PC-9 (cell line): Measurements from ENCODE around the gene LDHD.

Source experiments
- EZH2 ChIP-seq: fragments of 200-600 bp; sonication (generic); IDR thresholded peaks from 2 replicates; pipeline ENCODE4 v1.8.0; 2017; ENCODE audit warnings: antibody characterized with exemption, low read depth
- TF ChIP-seq, protein P1 (sequence below): fragments of 200-600 bp; sonication (generic); conservative IDR thresholded peaks from 2 replicates; pipeline ENCODE4 v1.6.1; 2017; ENCODE audit warnings: mixed run types, antibody characterized with exemption, mild to moderate bottlenecking, moderate library complexity

DNA sequence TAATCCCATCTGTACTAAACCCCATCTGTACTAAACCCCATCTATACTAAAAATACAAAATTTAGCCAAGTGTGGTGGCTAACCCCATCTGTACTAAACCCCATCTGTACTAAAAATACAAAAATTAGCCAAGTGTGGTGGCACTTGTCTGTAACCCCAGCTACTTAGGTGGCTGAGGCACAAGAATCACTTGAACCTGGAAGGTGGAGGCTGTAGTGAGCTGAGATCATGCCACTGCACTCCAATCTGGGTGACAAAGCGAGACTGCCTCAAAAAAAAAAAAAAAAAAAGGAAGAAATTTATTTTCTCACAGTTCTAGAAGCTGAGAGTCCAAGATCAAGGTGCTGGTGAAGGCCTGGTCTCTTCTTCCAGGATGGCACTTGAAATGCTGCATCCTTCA is 43.8 kb upstream of the LDHD start:
- TF ChIP-seq EZH2: no peak
- TF ChIP-seq, protein P1, sequence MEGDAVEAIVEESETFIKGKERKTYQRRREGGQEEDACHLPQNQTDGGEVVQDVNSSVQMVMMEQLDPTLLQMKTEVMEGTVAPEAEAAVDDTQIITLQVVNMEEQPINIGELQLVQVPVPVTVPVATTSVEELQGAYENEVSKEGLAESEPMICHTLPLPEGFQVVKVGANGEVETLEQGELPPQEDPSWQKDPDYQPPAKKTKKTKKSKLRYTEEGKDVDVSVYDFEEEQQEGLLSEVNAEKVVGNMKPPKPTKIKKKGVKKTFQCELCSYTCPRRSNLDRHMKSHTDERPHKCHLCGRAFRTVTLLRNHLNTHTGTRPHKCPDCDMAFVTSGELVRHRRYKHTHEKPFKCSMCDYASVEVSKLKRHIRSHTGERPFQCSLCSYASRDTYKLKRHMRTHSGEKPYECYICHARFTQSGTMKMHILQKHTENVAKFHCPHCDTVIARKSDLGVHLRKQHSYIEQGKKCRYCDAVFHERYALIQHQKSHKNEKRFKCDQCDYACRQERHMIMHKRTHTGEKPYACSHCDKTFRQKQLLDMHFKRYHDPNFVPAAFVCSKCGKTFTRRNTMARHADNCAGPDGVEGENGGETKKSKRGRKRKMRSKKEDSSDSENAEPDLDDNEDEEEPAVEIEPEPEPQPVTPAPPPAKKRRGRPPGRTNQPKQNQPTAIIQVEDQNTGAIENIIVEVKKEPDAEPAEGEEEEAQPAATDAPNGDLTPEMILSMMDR: no peak
